8988T (cell line): Measurements from ENCODE around the gene TMEM9.

Experiments used
- DNase-seq: peaks from one replicate; pipeline ENCODE4 v3.0.0; 2011

Gene TMEM9

GRCh38 chr1:201144701-201145100 is 9.6 kb downstream of the TMEM9 start:
- no peak for DNase-seq

GRCh38 chr1:201143726-201144635 is 10.3 kb downstream of the TMEM9 start:
- no peak for DNase-seq

- no peak for DNase-seq
Observed at GRCh38 chr1:201142849-201143725, 11.2 kb downstream of the TMEM9 start.

- DNase-seq = no peak
Observed at GRCh38 chr1:201142011-201142848, 12.0 kb downstream of the TMEM9 start.

GRCh38 chr1:201141418-201141817 is 12.9 kb downstream of the TMEM9 start:
- no peak for DNase-seq

- no peak for DNase-seq
Observed at GRCh38 chr1:201140941-201141260, 13.4 kb downstream of the TMEM9 start.

- DNase-seq = no peak
Observed at GRCh38 chr1:201140235-201140940, 13.9 kb downstream of the TMEM9 start.

GRCh38 chr1:201139756-201140155 is 14.5 kb downstream of the TMEM9 start:
- no peak for DNase-seq

GRCh38 chr1:201139306-201139705 is 15.0 kb downstream of the TMEM9 start:
- no peak for DNase-seq

GRCh38 chr1:201138311-201138840 is 15.9 kb downstream of the TMEM9 start:
- DNase-seq = no peak

GRCh38 chr1:201137579-201138310 is 16.5 kb downstream of the TMEM9 start:
- no peak for DNase-seq

- DNase-seq = no peak
Observed at GRCh38 chr1:201137024-201137392, 17.3 kb downstream of the TMEM9 start.

- no peak for DNase-seq
Observed at GRCh38 chr1:201136355-201137023, 17.8 kb downstream of the TMEM9 start.

GRCh38 chr1:201134405-201134804 is 19.9 kb downstream of the TMEM9 start:
- DNase-seq = no peak

- no peak for DNase-seq
Observed at GRCh38 chr1:201131398-201131797, 22.9 kb downstream of the TMEM9 start.

- no peak for DNase-seq
Observed at GRCh38 chr1:201128962-201129361, 25.3 kb downstream of the TMEM9 start.

- DNase-seq = no peak
Observed at GRCh38 chr1:201128476-201128875, 25.8 kb downstream of the TMEM9 start.

GRCh38 chr1:201127755-201128455 is 26.4 kb downstream of the TMEM9 start:
- DNase-seq = no peak

- peak; percentile 85 for DNase-seq
Observed at GRCh38 chr1:201126832-201127754, 27.2 kb downstream of the TMEM9 start, which contains the start of gene ASCL5. Gene ASCL5 (minus strand): TSS chr1:201127184. CDS start chr1:201115372, 11,812 bp downstream.
